Stimulated activated CD8-positive, alpha-beta memory T cell treated with anti-CD3 and anti-CD28 coated beads, Interleukin-7, amount 100 ng/mL, for 48 hours (primary cell): Measurements from ENCODE around the gene LRRC8E.

Experiments
- DNase-seq, 2 donors: peaks; one replicate each; pipeline ENCODE4 v3.0.0-alpha.2; 2020; ENCODE audit warnings: low read depth in 1 of 2; ENCODE audit errors: extremely low read depth in 1 of 2

Gene LRRC8E

GRCh38 chr19:7867092-7867844 is 21.0 kb upstream of the LRRC8E start:
- DNase-seq, result no peak

GRCh38 chr19:7868326-7868670 is 20.0 kb upstream of the LRRC8E start:
- DNase-seq, result no peak

- peak; percentile 67 to 68 for DNase-seq
Observed at GRCh38 chr19:7868671-7869452, 19.4 kb upstream of the LRRC8E start.

- DNase-seq, result peak; percentile 45 to 55
Observed at GRCh38 chr19:7869453-7869909, 18.8 kb upstream of the LRRC8E start.

- peak; percentile 24 to 52 for DNase-seq
Observed at GRCh38 chr19:7869910-7870511, 18.3 kb upstream of the LRRC8E start.

GRCh38 chr19:7870571-7871436 is 17.5 kb upstream of the LRRC8E start:
- DNase-seq, result peak; percentile 45 to 67

- peak; percentile 61 to 88 for DNase-seq
Observed at GRCh38 chr19:7871437-7872305, 16.6 kb upstream of the LRRC8E start.

GRCh38 chr19:7872306-7873204 is 15.8 kb upstream of the LRRC8E start:
- no peak for DNase-seq

GRCh38 chr19:7873304-7874075 is 14.8 kb upstream of the LRRC8E start:
- no peak for DNase-seq

GRCh38 chr19:7874076-7874896 is 14.0 kb upstream of the LRRC8E start, which contains the start of gene PRR36:
Gene PRR36 (minus strand): TSS chr19:7874390. CDS start chr19:7873689, 701 bp downstream.
- DNase-seq, result no peak

GRCh38 chr19:7874897-7875273 is 13.4 kb upstream of the LRRC8E start:
- DNase-seq, result no peak

- no peak for DNase-seq
Observed at GRCh38 chr19:7877249-7877836, 11.0 kb upstream of the LRRC8E start.

- no peak for DNase-seq
Observed at GRCh38 chr19:7879111-7879807, 9.1 kb upstream of the LRRC8E start.

GRCh38 chr19:7879836-7880235 is 8.5 kb upstream of the LRRC8E start:
- DNase-seq, result no peak

- no peak for DNase-seq
Observed at GRCh38 chr19:7881910-7882309, 6.4 kb upstream of the LRRC8E start.

- DNase-seq, result no peak
Observed at GRCh38 chr19:7883105-7883504, 5.2 kb upstream of the LRRC8E start.
